Choroid plexus epithelial cell (primary cell): ENCODE data around the gene ADAMTS14.

Source experiments
- DNase-seq: peaks from one replicate; pipeline ENCODE4 v3.0.0-alpha.2; 2010; ENCODE audit warnings: low read depth
- H3K4me3 ChIP-seq: 2 replicates; pipeline ENCODE4 v1.5.1; 2011; ENCODE audit warnings: low read depth, mild to moderate bottlenecking, control low read depth, low read length, moderate library complexity
- TF ChIP-seq, protein P1 (sequence below): conservative IDR thresholded peaks from 2 replicates; pipeline ENCODE4 v1.5.1; 2011; ENCODE audit warnings: low read depth, mild to moderate bottlenecking, control low read depth, inconsistent platforms, low read length, moderate library complexity

Gene ADAMTS14

DNA sequence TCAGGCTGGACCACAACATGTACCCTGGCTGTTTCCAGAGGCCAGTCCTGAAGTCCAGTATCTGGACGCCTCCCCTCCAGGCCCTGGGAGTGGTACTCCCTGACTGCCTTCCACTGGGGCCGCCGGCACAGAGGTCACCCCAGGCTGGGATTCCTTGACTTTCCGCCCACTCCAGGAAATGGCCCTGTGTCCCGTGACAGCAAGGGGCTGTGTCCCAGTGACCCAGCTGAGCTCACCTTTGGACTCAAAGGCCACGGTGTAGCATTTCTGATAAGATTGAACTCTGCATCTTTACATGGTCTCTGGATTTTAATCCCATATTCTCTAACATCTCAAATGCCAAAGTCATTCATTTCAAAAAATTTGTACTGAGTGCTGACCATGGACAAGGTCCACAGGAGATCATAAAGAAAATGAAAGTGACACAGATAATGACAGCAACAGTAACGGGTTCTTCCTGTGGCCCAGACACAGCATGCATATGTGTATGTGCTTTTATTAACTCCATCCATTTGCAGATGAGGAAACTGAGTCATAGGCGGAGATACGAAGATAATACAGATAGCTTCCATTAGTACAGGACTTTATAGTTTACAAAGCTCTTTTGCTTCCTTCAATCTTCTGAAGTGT lies 5.4 kb downstream of the ADAMTS14 start:
- TF ChIP-seq, protein P1, sequence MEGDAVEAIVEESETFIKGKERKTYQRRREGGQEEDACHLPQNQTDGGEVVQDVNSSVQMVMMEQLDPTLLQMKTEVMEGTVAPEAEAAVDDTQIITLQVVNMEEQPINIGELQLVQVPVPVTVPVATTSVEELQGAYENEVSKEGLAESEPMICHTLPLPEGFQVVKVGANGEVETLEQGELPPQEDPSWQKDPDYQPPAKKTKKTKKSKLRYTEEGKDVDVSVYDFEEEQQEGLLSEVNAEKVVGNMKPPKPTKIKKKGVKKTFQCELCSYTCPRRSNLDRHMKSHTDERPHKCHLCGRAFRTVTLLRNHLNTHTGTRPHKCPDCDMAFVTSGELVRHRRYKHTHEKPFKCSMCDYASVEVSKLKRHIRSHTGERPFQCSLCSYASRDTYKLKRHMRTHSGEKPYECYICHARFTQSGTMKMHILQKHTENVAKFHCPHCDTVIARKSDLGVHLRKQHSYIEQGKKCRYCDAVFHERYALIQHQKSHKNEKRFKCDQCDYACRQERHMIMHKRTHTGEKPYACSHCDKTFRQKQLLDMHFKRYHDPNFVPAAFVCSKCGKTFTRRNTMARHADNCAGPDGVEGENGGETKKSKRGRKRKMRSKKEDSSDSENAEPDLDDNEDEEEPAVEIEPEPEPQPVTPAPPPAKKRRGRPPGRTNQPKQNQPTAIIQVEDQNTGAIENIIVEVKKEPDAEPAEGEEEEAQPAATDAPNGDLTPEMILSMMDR: no peak
- H3K4me3 ChIP-seq: no peak overlapping the region
- no peak for DNase-seq

DNA sequence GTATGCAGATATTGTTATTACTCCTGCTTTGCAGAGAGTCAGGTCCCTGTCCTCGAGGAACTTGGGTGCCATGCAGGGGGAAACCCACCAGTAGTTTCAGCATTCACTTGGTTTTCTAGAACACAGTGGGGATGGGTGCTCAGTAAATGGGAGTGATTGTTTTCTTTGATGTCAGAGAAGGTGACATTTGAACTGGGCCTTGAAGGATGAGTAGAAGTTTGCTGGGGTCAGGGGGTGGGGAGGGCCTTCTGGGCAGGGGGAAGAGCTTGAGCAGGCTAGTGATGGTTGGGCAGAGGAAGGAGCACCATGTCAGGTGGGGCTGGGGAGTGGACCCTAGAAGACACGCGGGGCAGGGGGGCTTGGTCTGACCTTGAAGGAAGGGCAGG lies 5.9 kb downstream of the ADAMTS14 start:
- TF ChIP-seq, protein P1: no peak
- DNase-seq: no peak
- H3K4me3 ChIP-seq: no peak overlapping the region

DNA sequence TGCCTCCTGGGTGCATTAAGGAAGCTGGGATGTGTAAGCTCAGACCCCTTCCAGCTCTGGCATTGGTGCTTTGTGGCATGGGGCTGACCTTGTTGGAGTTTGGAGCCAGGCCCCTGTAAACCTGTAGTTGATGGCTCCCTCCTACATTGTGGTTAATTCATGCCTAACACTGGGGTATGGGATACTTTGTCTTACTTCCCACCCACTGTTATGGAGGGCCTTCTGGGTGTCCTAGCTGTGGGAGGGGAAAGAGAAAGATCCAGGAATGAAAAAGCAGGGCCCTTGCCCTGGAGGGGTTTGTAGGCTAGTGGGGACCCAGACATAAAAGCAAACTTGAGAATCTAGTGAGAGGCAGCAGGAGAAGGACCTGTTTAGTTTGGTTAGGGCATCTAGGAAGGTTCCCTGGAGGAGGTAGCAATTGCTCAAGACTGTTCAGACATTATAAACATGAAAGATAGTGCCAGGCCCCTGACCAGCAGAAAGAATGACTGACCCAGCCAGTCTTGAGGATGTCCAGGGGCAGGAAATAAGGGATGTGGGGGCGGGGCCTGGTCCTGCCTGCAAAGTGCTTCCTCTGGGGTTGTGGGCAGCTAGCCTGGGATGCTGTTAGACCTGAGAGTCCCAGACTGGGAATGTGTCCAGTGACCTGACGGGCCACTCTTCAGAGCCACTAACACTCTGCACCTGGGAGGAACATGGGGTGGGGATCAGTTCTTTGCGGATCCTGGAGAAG lies 6.6 kb downstream of the ADAMTS14 start:
- H3K4me3 ChIP-seq: no peak overlapping the region
- TF ChIP-seq, protein P1: no peak
- DNase-seq: no peak

DNA sequence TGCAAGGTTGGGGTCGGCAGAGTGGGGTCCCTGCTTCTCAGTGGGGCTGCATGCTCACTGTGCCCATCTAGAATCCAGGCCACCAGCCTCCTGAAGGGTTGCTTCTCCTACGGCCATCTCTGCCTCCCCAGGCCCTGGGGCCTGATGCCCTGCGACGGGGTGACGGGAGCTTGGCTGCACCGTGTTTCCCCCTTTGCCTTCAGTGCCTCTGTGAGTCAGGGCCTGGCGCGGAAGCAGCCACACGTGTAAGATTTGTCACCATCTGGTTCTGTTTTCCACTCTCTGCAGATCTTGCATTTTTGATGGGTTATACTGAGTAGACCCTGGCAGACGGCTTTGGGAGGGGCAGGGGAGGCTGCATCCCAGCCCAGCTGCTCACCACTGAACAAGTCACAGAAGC lies 7.2 kb downstream of the ADAMTS14 start:
- no peak overlapping the region for H3K4me3 ChIP-seq
- TF ChIP-seq, protein P1: no peak

DNA sequence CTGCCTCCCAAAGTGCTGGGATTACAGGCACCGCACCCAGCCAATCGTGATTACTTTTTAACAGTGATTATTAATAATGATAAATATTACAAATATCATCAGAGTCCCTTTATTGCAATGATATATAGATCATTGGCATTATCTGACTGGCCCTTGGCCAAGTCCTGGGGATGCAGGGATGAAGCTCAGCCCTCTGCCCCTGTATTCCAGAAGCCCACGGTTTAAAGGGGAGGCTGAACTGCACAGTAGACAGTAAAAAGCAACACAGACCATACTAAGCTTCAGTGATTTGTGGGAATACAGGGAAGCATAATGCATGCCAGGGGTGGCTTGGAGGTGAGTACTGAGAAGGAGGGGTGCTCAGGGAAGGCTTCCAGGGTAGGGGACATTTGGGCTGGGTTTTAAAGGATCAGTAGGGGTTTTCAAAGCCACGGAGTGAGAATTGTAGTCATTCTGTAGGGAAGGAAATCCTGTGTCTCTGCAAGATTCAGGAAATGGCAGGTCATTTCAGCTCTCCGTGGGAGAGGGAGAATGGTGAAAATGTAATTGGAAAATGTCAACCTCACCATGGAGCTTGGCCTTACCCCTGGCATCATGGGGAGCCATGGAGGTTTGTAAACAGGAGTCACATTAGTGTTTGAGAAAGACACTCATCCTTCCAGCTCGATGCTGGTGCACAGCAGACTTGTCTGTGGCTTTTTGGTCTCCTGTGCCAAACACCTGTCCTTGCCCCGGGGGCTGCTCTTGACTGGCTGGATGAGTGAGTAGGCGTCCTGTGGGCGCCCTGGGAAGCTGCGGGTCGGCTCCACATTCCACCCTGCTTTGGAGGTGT lies 8.8 kb downstream of the ADAMTS14 start:
- H3K4me3 ChIP-seq: no peak overlapping the region
- DNase-seq: no peak
- TF ChIP-seq, protein P1: no peak

More for the DNA sequence above, 7.2 kb downstream of the ADAMTS14 start:
- DNase-seq: no peak

DNA sequence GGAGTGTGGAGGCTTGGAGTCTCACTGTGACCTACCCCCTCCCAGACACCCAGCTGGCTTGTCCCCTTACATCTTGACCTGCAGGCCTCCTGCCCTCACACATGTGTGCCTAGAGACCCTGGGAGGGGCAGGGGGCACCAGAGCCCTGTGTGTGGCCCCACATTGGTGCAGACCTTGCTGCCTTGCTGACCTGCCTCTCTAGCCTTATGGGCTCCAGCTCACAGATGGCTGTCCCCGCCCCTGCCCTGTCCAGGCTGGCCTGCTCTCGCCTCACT lies 9.4 kb downstream of the ADAMTS14 start:
- H3K4me3 ChIP-seq: no peak overlapping the region
- TF ChIP-seq, protein P1: no peak
- no peak for DNase-seq
